H1 (cell line): ENCODE data around the gene CCDC195. TPM values are rescaled to one million over a fixed set of nuclear protein-coding genes. Genes with fewer than 3 reads are reported as not detected.

ENCODE experiments used
- CTCF ChIA-PET: fragments of 300-600 bp; sonication (Branson Sonifier 250); formaldehyde crosslinking; loops from one replicate; lab custom pipeline; 2021; ENCODE audit not compliant: partially characterized antibody; lab: Charles Lee
- POLR2A ChIA-PET: fragments of 300-600 bp; sonication (Branson Sonifier 250); formaldehyde crosslinking; loops from one replicate; lab custom pipeline; 2021; ENCODE audit warnings: inconsistent platforms; ENCODE audit not compliant: partially characterized antibody; lab: Charles Lee
- DNase-seq, 2 experiments: peaks; one replicate each; pipeline versions ENCODE4 v3.0.0 to v3.0.0-alpha.2; 2010 to 2022; ENCODE audit warnings: low spot score in 2 of 2, low read depth in 1 of 2, mixed read lengths in 1 of 2
- FAIRE-seq: peaks from 2 replicates; lab custom pipeline; 2011; peaks lifted over from hg19 to GRCh38; lab: Jason Lieb, UNC
- H2AFZ ChIP-seq: 2 replicates; pipeline ENCODE4 v1.8.1; 2012; ENCODE audit warnings: low read length, inconsistent platforms
- H2AK5ac ChIP-seq: 2 replicates; pipeline ENCODE4 v1.6.1; 2013; ENCODE audit warnings: low read depth, low read length
- H2BK120ac ChIP-seq: replicated peaks from 2 replicates; pipeline ENCODE3; 2013; ENCODE audit warnings: low read depth, low read length, inconsistent platforms
- H2BK12ac ChIP-seq: 2 replicates; pipeline ENCODE4 v1.6.1; 2013; ENCODE audit warnings: low read depth, low read length
- H2BK15ac ChIP-seq: 2 replicates; pipeline ENCODE4 v1.6.1; 2013; ENCODE audit warnings: low read length
- H2BK20ac ChIP-seq: 2 replicates; pipeline ENCODE4 v1.6.1; 2013; ENCODE audit warnings: low read length
- H2BK5ac ChIP-seq: 2 replicates; pipeline ENCODE4 v1.6.1; 2013; ENCODE audit warnings: low read depth, low read length
- H3K14ac ChIP-seq: 2 replicates; pipeline ENCODE4 v1.6.1; 2013; ENCODE audit warnings: inconsistent platforms; ENCODE audit not compliant: insufficient read length
- H3K18ac ChIP-seq: 2 replicates; pipeline ENCODE4 v1.6.1; 2013; ENCODE audit warnings: low read length; ENCODE audit errors: extremely low read depth
- H3K23ac ChIP-seq: 2 replicates; pipeline ENCODE4 v1.6.1; 2013; ENCODE audit warnings: inconsistent platforms; ENCODE audit not compliant: insufficient read length
- H3K23me2 ChIP-seq: 2 replicates; pipeline ENCODE4 v1.6.1; 2013; ENCODE audit warnings: low read depth, low read length
- H3K27ac ChIP-seq: 2 replicates; pipeline ENCODE4 v1.6.1; 2011; ENCODE audit warnings: low read depth, low read length, inconsistent platforms
- H3K27me3 ChIP-seq, 4 experiments: replicated peaks in 1 of 4; 1 replicate in 1 of 4; 2 replicates in 3 of 4; pipeline versions ENCODE4 v1.6.1 to v1.8.1; 2011 to 2013; ENCODE audit warnings: low read length in 3 of 4, mild to moderate bottlenecking in 3 of 4, inconsistent platforms in 2 of 4, mixed read lengths in 2 of 4, moderate library complexity in 1 of 4; ENCODE audit not compliant: control insufficient read depth in 3 of 4, insufficient read depth in 3 of 4; ENCODE audit errors: extremely low read depth in 1 of 4
- H3K36me3 ChIP-seq, 4 experiments: 2 replicates each; pipeline versions ENCODE4 v1.6.1 to v1.8.1; 2011 to 2013; ENCODE audit warnings: mild to moderate bottlenecking in 4 of 4, low read length in 3 of 4, moderate library complexity in 2 of 4, control low read depth in 1 of 4, inconsistent platforms in 1 of 4; ENCODE audit not compliant: insufficient read depth in 4 of 4, control insufficient read depth in 2 of 4
- H3K4ac ChIP-seq: replicated peaks from 2 replicates; pipeline ENCODE3; 2013; ENCODE audit warnings: low read length, low read depth, mixed read lengths, inconsistent platforms; ENCODE audit not compliant: insufficient read length
- H3K4me1 ChIP-seq, 4 experiments: replicated peaks in 1 of 4; 1 replicate in 1 of 4; 2 replicates in 3 of 4; pipeline versions ENCODE4 v1.6.1 to v1.8.1; 2011 to 2013; ENCODE audit warnings: low read length in 3 of 4, inconsistent platforms in 2 of 4, mixed read lengths in 1 of 4; ENCODE audit not compliant: insufficient read depth in 4 of 4, control insufficient read depth in 3 of 4
- H3K4me2 ChIP-seq, 2 experiments: 2 replicates each; pipeline versions ENCODE4 v1.6.1 to v1.8.1; 2011 to 2013; ENCODE audit warnings: low read depth in 2 of 2, low read length in 2 of 2, control low read depth in 1 of 2, inconsistent platforms in 1 of 2, mild to moderate bottlenecking in 1 of 2; ENCODE audit not compliant: insufficient read depth in 1 of 2
- H3K4me3 ChIP-seq, 4 experiments: fragments of 200-600, 300-600 bp in 1 of 4; sonication (generic), shearing (Covaris generic), sonication (Bioruptor Twin) in 1 of 4; 2 replicates each; pipeline versions ENCODE4 v1.5.1 to v1.8.1; 2011 to 2016; ENCODE audit warnings: low read length in 4 of 4, low read depth in 3 of 4, control low read depth in 2 of 4, inconsistent platforms in 2 of 4, mild to moderate bottlenecking in 2 of 4, mixed read lengths in 1 of 4, moderate library complexity in 1 of 4; ENCODE audit not compliant: insufficient read depth in 2 of 4; ENCODE audit errors: extremely low read depth in 1 of 4
- H3K56ac ChIP-seq: replicated peaks from 2 replicates; pipeline ENCODE3; 2013; ENCODE audit warnings: low read depth, mild to moderate bottlenecking, mixed read lengths, low read length, inconsistent platforms; ENCODE audit not compliant: insufficient read length
- H3K79me1 ChIP-seq: 2 replicates; pipeline ENCODE4 v1.6.1; 2013; ENCODE audit warnings: low read depth, low read length, control low read depth
- H3K79me2 ChIP-seq, 2 experiments: 2 replicates each; pipeline versions ENCODE4 v1.6.1 to v1.8.1; 2012 to 2013; ENCODE audit warnings: low read length in 2 of 2, mild to moderate bottlenecking in 2 of 2, inconsistent platforms in 1 of 2; ENCODE audit not compliant: insufficient read depth in 2 of 2, control insufficient read depth in 1 of 2
- H3K9ac ChIP-seq, 4 experiments: replicated peaks in 1 of 4; 1 replicate in 1 of 4; 2 replicates in 3 of 4; pipeline versions ENCODE4 v1.6.1 to v1.8.1; 2011 to 2013; ENCODE audit warnings: low read depth in 3 of 4, low read length in 3 of 4, control low read depth in 2 of 4, mild to moderate bottlenecking in 2 of 4, moderate library complexity in 2 of 4, inconsistent platforms in 1 of 4; ENCODE audit errors: extremely low read depth in 1 of 4
- H3K9me3 ChIP-seq, 2 experiments: 2 replicates each; pipeline versions ENCODE4 v1.6.1 to v1.8.1; 2012 to 2013; ENCODE audit warnings: mild to moderate bottlenecking in 2 of 2, moderate library complexity in 2 of 2, control low read depth in 1 of 2, inconsistent platforms in 1 of 2, low read depth in 1 of 2, low read length in 1 of 2, mixed read lengths in 1 of 2; ENCODE audit not compliant: insufficient read depth in 2 of 2
- H4K20me1 ChIP-seq, 2 experiments: replicated peaks in 1 of 2; 2 replicates each; pipeline versions ENCODE3 to v1.8.1; 2011 to 2013; ENCODE audit warnings: inconsistent platforms in 2 of 2, low read length in 2 of 2, mild to moderate bottlenecking in 1 of 2; ENCODE audit not compliant: insufficient read depth in 2 of 2, control insufficient read depth in 1 of 2
- H4K5ac ChIP-seq: 2 replicates; pipeline ENCODE4 v1.6.1; 2013; ENCODE audit warnings: low read length, low read depth, mixed read lengths, inconsistent platforms; ENCODE audit not compliant: insufficient read length
- H4K8ac ChIP-seq: 2 replicates; pipeline ENCODE4 v1.8.0; 2013; ENCODE audit warnings: mild to moderate bottlenecking, moderate library complexity, low read length, inconsistent platforms; ENCODE audit not compliant: insufficient read depth; ENCODE audit errors: extremely low read depth
- H4K91ac ChIP-seq: replicated peaks from 2 replicates; pipeline ENCODE3; 2013; ENCODE audit warnings: low read length, mixed read lengths, inconsistent platforms; ENCODE audit not compliant: insufficient read length
- BACH1 ChIP-seq: IDR thresholded peaks from 2 replicates; pipeline ENCODE4 v1.6.1; 2012; ENCODE audit warnings: low read length, improper control_type of control experiment
- CREB1 ChIP-seq: IDR thresholded peaks from 2 replicates; pipeline ENCODE4 v1.6.1; 2012; ENCODE audit warnings: inconsistent platforms
- EP300 ChIP-seq, 2 experiments: IDR thresholded peaks; 1 replicate in 1 of 2; 2 replicates in 1 of 2; pipeline ENCODE4 v1.6.1; 2011 to 2012; ENCODE audit warnings: low read depth in 2 of 2, low read length in 2 of 2, mild to moderate bottlenecking in 2 of 2, borderline replicate concordance in 1 of 2, inconsistent platforms in 1 of 2, moderate library complexity in 1 of 2
- HDAC6 ChIP-seq: IDR thresholded peaks from one replicate; pipeline ENCODE4 v1.7.1; 2012; ENCODE audit warnings: low read depth, mild to moderate bottlenecking, inconsistent platforms, low read length, moderate library complexity
- JUN ChIP-seq: IDR thresholded peaks from 2 replicates; pipeline ENCODE4 v1.6.1; 2011; ENCODE audit warnings: low read depth, mild to moderate bottlenecking, improper control_type of control experiment, low read length
- KDM5A ChIP-seq: fragments of 200-600 bp; IDR thresholded peaks from 2 replicates; pipeline ENCODE4 v1.7.1; 2012; ENCODE audit warnings: mild to moderate bottlenecking, low read length, inconsistent platforms, mixed read lengths
- MAX ChIP-seq: IDR thresholded peaks from 2 replicates; pipeline ENCODE4 v1.6.1; 2012; ENCODE audit warnings: inconsistent platforms
- POU5F1 ChIP-seq: IDR thresholded peaks from 2 replicates; pipeline ENCODE4 v1.6.1; 2011; ENCODE audit warnings: low read depth, mild to moderate bottlenecking, low read length, moderate library complexity
- SAP30 ChIP-seq: fragments of 300-600 bp; sonication (generic); IDR thresholded peaks from 2 replicates; pipeline ENCODE4 v1.7.1; 2012; ENCODE audit warnings: low read length, moderate library complexity, mild to moderate bottlenecking, inconsistent platforms; ENCODE audit not compliant: insufficient read depth, insufficient replicate concordance
- SIRT6 ChIP-seq: IDR thresholded peaks from one replicate; pipeline ENCODE4 v1.7.1; 2012; ENCODE audit warnings: low read length, inconsistent platforms
- SIX5 ChIP-seq: IDR thresholded peaks from 2 replicates; pipeline ENCODE4 v1.6.1; 2011; ENCODE audit warnings: mild to moderate bottlenecking, low read depth, low read length
- TAF1 ChIP-seq: IDR thresholded peaks from 2 replicates; pipeline ENCODE4 v1.6.1; 2011; ENCODE audit warnings: mild to moderate bottlenecking, low read depth, low read length
- USF2 ChIP-seq: IDR thresholded peaks from 2 replicates; pipeline ENCODE4 v1.6.1; 2011; ENCODE audit warnings: low read length, improper control_type of control experiment
- WGBS, 2 experiments: shearing (Covaris generic) in 1 of 2; methylation state at CpG; one replicate each; pipeline versions ENCODE4 v1.1.6 to v1.1.7; 2013 to 2015; ENCODE audit warnings: low lambda C conversion rate in 2 of 2, mixed read lengths in 2 of 2, inconsistent platforms in 1 of 2, low coverage in 1 of 2, missing lambda C conversion rate in 1 of 2; ENCODE audit not compliant: insufficient replicate concordance in 2 of 2, insufficient coverage in 1 of 2, insufficient read length in 1 of 2; ENCODE audit errors: extremely low coverage in 1 of 2, missing lambda C conversion rate in 1 of 2; 5-methylcytosine and 5-hydroxymethylcytosine counted together
- polyA plus RNA-seq, 7 experiments: library from polyadenylated mRNA; depleted of rRNA in 3 of 7; stranded (reverse) in 5 of 7; unstranded in 2 of 7; fragments of >200 nt in 5 of 7; fragments of 200-250 nt in 2 of 7; gene quantifications; 1 replicate in 5 of 7; 2 replicates in 1 of 7; 4 replicates in 1 of 7; pipeline versions ENCODE4 v1.2.1 to v1.2.3, GENCODE V29; 2011 to 2013; ENCODE audit warnings: missing spikeins in 2 of 7, mixed read lengths in 2 of 7
- total RNA-seq: library from RNA; stranded (reverse); fragmentation: NEBNext Ultra II Directional; extraction: Animal tissue kit (Norgen Biotek cat#: 25700); gene quantifications from 2 replicates; pipeline ENCODE4 v1.2.1, GENCODE V29; 2021

Gene CCDC195
- total and polyA plus RNA-seq, 2 of the 8 experiments (the other 6 are each of a cell fraction or from before 2014, with no cell fraction given) = not detected

- ChIA-PET POLR2A (no interaction called here), CTCF (interaction anchor here (0.5 to 1.1 kb wide), 2 partner anchors 240 to 515 kb away, joined by 3 read pairs; no protein-coding TSS in a partner anchor)
- Histone ChIP-seq H3K9me3 (no peaks in the 10 kb centered on the region; a peak in 1 of 4 replicates), H3K4me2 (no peak overlapping the region), H3K4me3 (no peak overlapping the region), H4K5ac (no peak overlapping the region), H2BK120ac (no peak overlapping the region), H4K91ac (no peak overlapping the region), H3K14ac (no peak overlapping the region), H3K36me3 (no peaks in the 10 kb centered on the region), H4K8ac (no peak overlapping the region), H3K27me3 (no peaks in the 10 kb centered on the region), H2BK15ac (no peak overlapping the region), H3K18ac (no peak overlapping the region), H3K27ac (no peak overlapping the region), H3K79me1 (no peaks in the 10 kb centered on the region), H3K79me2 (no peaks in the 10 kb centered on the region), H3K23me2 (no peaks in the 10 kb centered on the region), H2AFZ (no peak overlapping the region), H2BK12ac (no peak overlapping the region), H2BK5ac (no peak overlapping the region), H3K56ac (no peak overlapping the region), H2BK20ac (no peak overlapping the region), H2AK5ac (no peak overlapping the region), H4K20me1 (no peaks in the 10 kb centered on the region), H3K23ac (no peak overlapping the region), H3K4me1 (no peaks in the 10 kb centered on the region), H3K9ac (no peak overlapping the region), H3K4ac (no peak overlapping the region)
- 85% methylated on average over 2 of the region's 2 CpGs; no CpG with 5 or more reads in 1 of the 2 experiments for WGBS, 2 experiments
- DNase-seq (no peak), FAIRE-seq (no peak)
- no peak for TF ChIP-seq USF2
- TF ChIP-seq POU5F1 = no peak
- TF ChIP-seq SIX5 = no peak
- no peak for TF ChIP-seq SAP30
- no peak for TF ChIP-seq EP300 (IDR thresholded peaks at IDR 0.05; ENCODE audit: borderline replicate concordance in 1 of 2, low read depth in 2 of 2, low read length in 2 of 2)
- no peak for TF ChIP-seq BACH1
- no peak for TF ChIP-seq JUN
- TF ChIP-seq CREB1 = no peak
- no peak for TF ChIP-seq SIRT6
- no peak for TF ChIP-seq KDM5A
- TF ChIP-seq MAX = no peak
- TF ChIP-seq HDAC6 = no peak
- TF ChIP-seq TAF1 = no peak
Observed at GRCh38 chr2:224764565-224765236, 48.5 kb upstream of the CCDC195 start.
